HCT116 (cell line): Measurements from ENCODE around the gene GDPD5. TPM values are rescaled to one million over a fixed set of nuclear protein-coding genes. Genes with fewer than 3 reads are reported as not detected.

ENCODE experiments used
- ATAC-seq: fragments of 200-7000 bp; cut with Tn5 transposase; 2 replicates; pipeline ENCODE4 v1.9.1; 2020; ENCODE audit warnings: mild to moderate bottlenecking, moderate library complexity
- BruUV-seq: library from RNA; stranded (reverse); fragments of 400-500 nt; replicated peaks from 2 replicates; lab custom pipeline; 2021; lab: Mats Ljungman, UMichigan
- CTCF ChIA-PET: fragments of 300-600 bp; sonication (Branson Sonifier 250); formaldehyde crosslinking; loops from one replicate; lab custom pipeline; 2021; ENCODE audit warnings: antibody characterized with exemption; lab: Charles Lee
- POLR2A ChIA-PET: fragments of 300-600, 350-600 bp; sonication (Branson Sonifier 250); formaldehyde crosslinking; loops from one replicate; lab custom pipeline; 2021; ENCODE audit warnings: antibody characterized with exemption; lab: Charles Lee
- RAD21 ChIA-PET, 2 experiments: fragments of 300-600 bp; sonication (Branson Sonifier 250); formaldehyde crosslinking; loops; one replicate each; lab custom pipeline; 2023; ENCODE audit warnings: low total read pairs in 2 of 2; ENCODE audit not compliant: uncharacterized antibody in 2 of 2, unreplicated experiment in 2 of 2, low non-redundant PET in 1 of 2; lab: Charles Lee
- DNase-seq: peaks from one replicate; pipeline ENCODE4 v3.0.0-alpha.2; 2010; ENCODE audit warnings: low read depth, low spot score
- H2AFZ ChIP-seq: fragments of 200-600 bp; shearing (Covaris generic), sonication (generic); 2 replicates; pipeline ENCODE4 v1.6.1; 2017; ENCODE audit warnings: low read depth, mixed run types, mixed read lengths, antibody characterized with exemption, low read length; ENCODE audit not compliant: poor library complexity, severe bottlenecking
- H3K27ac ChIP-seq: 2 replicates; pipeline ENCODE4 v1.5.1; 2012; ENCODE audit warnings: low read depth, low read length
- H3K27me3 ChIP-seq: fragments of 200-600 bp; sonication (generic); 2 replicates; pipeline ENCODE4 v1.6.1; 2016; ENCODE audit warnings: mixed run types, low read length, mixed read lengths; ENCODE audit not compliant: insufficient read depth
- H3K36me3 ChIP-seq, 2 experiments: fragments of 200-500 bp in 1 of 2; fragments of 200-600 bp in 1 of 2; sonication (Bioruptor generic) in 1 of 2; sonication (generic) in 1 of 2; 2 replicates each; pipeline versions ENCODE4 v1.5.1 to v1.6.1; 2014 to 2016; ENCODE audit warnings: low read length in 2 of 2, inconsistent platforms in 1 of 2, mixed read lengths in 1 of 2, mixed run types in 1 of 2; ENCODE audit not compliant: insufficient read depth in 2 of 2, control insufficient read depth in 1 of 2
- H3K4me1 ChIP-seq, 2 experiments: fragments of 200-600 bp in 1 of 2; sonication (generic) in 1 of 2; 2 replicates each; pipeline versions ENCODE4 v1.5.1 to v1.6.1; 2012 to 2017; ENCODE audit warnings: low read length in 2 of 2, inconsistent platforms in 1 of 2, mild to moderate bottlenecking in 1 of 2, mixed read lengths in 1 of 2, mixed run types in 1 of 2, moderate library complexity in 1 of 2; ENCODE audit not compliant: insufficient read depth in 2 of 2, control insufficient read depth in 1 of 2
- H3K4me2 ChIP-seq: fragments of 200-600 bp; sonication (generic); 2 replicates; pipeline ENCODE4 v1.6.1; 2017; ENCODE audit warnings: mixed run types, low read length, mixed read lengths
- H3K4me3 ChIP-seq, 2 experiments: fragments of 200-600 bp in 1 of 2; sonication (generic) in 1 of 2; replicated peaks in 1 of 2; 2 replicates each; pipeline ENCODE4 v1.5.1; 2011 to 2016; ENCODE audit warnings: low read length in 2 of 2, control low read depth in 1 of 2, low read depth in 1 of 2, mild to moderate bottlenecking in 1 of 2, mixed read lengths in 1 of 2, mixed run types in 1 of 2
- H3K79me2 ChIP-seq: fragments of 200-600 bp; sonication (generic); 2 replicates; pipeline ENCODE4 v1.6.1; 2017; ENCODE audit warnings: mild to moderate bottlenecking, mixed run types, low read length, moderate library complexity, mixed read lengths; ENCODE audit not compliant: insufficient read depth
- H3K9ac ChIP-seq: fragments of 200-600 bp; sonication (generic); 2 replicates; pipeline ENCODE4 v1.6.1; 2016; ENCODE audit warnings: low read length, mixed read lengths
- H3K9me2 ChIP-seq: fragments of 200-600 bp; sonication (generic), shearing (Covaris generic); 2 replicates; pipeline ENCODE4 v1.6.1; 2017; ENCODE audit warnings: mixed run types, mild to moderate bottlenecking, moderate library complexity; ENCODE audit not compliant: insufficient read depth
- H3K9me3 ChIP-seq, 2 experiments: fragments of 200-500 bp in 1 of 2; fragments of 200-600 bp in 1 of 2; sonication (Bioruptor generic) in 1 of 2; sonication (generic) in 1 of 2; 2 replicates each; pipeline ENCODE4 v1.6.1; 2014 to 2017; ENCODE audit warnings: low read length in 2 of 2, mixed read lengths in 2 of 2, inconsistent platforms in 1 of 2, low read depth in 1 of 2, mild to moderate bottlenecking in 1 of 2, mixed run types in 1 of 2, moderate library complexity in 1 of 2; ENCODE audit not compliant: control insufficient read depth in 1 of 2, insufficient read depth in 1 of 2
- H4K20me1 ChIP-seq: fragments of 200-600 bp; sonication (generic), shearing (Covaris generic); 2 replicates; pipeline ENCODE4 v1.6.1; 2017; ENCODE audit warnings: mixed run types, mild to moderate bottlenecking, moderate library complexity; ENCODE audit not compliant: insufficient read depth
- CEBPB ChIP-seq: IDR thresholded peaks from 2 replicates; pipeline ENCODE4 v1.6.1; 2012; ENCODE audit warnings: low read depth
- FOSL1 ChIP-seq: IDR thresholded peaks from 2 replicates; pipeline ENCODE4 v1.6.1; 2012; ENCODE audit warnings: low read depth
- MAX ChIP-seq: IDR thresholded peaks from 2 replicates; pipeline ENCODE4 v1.6.1; 2012
- RAD21 ChIP-seq: IDR thresholded peaks from 2 replicates; pipeline ENCODE4 v1.6.1; 2012; ENCODE audit warnings: low read depth, mild to moderate bottlenecking
- SP1 ChIP-seq: IDR thresholded peaks from 2 replicates; pipeline ENCODE4 v1.6.1; 2012; ENCODE audit warnings: low read depth
- ZFX ChIP-seq: fragments of 450-650 bp; IDR thresholded peaks from 2 replicates; pipeline ENCODE4 v1.6.1; 2017
- ZNF274 ChIP-seq: fragments of 200-500 bp; sonication (Bioruptor generic); IDR thresholded peaks from 2 replicates; pipeline ENCODE4 v1.6.1; 2014; ENCODE audit warnings: mild to moderate bottlenecking, low read depth, low read length, inconsistent platforms
- intact Hi-C: fragments of 100-400 bp; cut with micrococcal nuclease; formaldehyde crosslinking; loops from 2 replicates; pipeline ENCODE4 v1.10.0; 2022
- total RNA-seq: library from RNA; stranded (reverse); gene quantifications from one replicate; pipeline ENCODE4 v1.2.1, GENCODE V29; 2021; ENCODE audit not compliant: unreplicated experiment

GDPD5 gene
- total RNA-seq, 1 experiment from 2014 or later, result 27.5 TPM

GRCh38 chr11:75536786-75537641 lies 11.3 kb upstream of the GDPD5 start (continued):
- TF ChIP-seq FOSL1 (peak; percentile 93), SP1 (peak; percentile 70), CEBPB (no peak), ZNF274 (no peak), MAX (peak; percentile 91)
- TF ChIP-seq, all 23 proteins: peak for 9

DNA sequence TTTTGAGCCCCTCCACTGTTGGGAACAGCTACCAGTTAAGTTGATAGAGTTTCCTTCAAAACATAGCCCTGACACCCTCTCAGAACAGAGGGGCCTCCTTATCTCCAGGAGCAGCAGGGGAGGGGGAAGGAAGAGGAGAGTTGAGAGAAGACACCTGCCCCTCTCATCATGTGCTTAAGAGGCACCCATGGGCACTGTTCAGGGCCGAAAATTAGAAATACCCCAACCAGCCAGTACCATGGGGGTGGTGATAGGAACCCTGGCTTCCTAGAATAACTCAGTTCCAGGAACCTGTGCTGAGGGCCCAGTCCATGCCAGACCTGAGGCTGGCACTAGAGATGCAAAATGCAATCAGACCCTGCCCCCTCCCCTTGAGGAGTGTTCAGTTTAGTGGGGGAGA lies 9.3 kb upstream of the GDPD5 start:
- ChIA-PET RAD21 (no interaction called here), POLR2A (interaction anchor here (3.4 kb wide), 1 partner anchor 27 kb away, joined by 14 read pairs; the partner anchor contains the start of gene SERPINH1), CTCF (interaction anchor here (1.2 to 4.5 kb wide), 3 partner anchors 90 to 255 kb away, joined by 4 to 36 read pairs (median 34); no protein-coding TSS in a partner anchor)
- Histone ChIP-seq H3K79me2 (no peaks in the 10 kb centered on the region), H3K9me2 (no peaks in the 10 kb centered on the region), H3K36me3 (no peaks in the 10 kb centered on the region), H3K27ac (peak overlapping the region; percentile 52), H3K9me3 (no peaks in the 10 kb centered on the region), H3K4me3 (no peak overlapping the region), H3K4me1 (peaks cover 39 to 69% of the 10 kb centered on the region in 2 experiments), H2AFZ (no peak overlapping the region), H4K20me1 (no peaks in the 10 kb centered on the region), H3K4me2 (peak overlapping the region; percentile 86), H3K9ac (peak overlapping the region; percentile 55)
- no peak for DNase-seq
- no peak for ATAC-seq
- intact Hi-C loops, result no loop called here
- no TSS peak for BruUV-seq
- no peak for TF ChIP-seq CEBPB
- TF ChIP-seq RAD21, result no peak
- no peak for TF ChIP-seq ZFX
- TF ChIP-seq, all 23 proteins: peak for 0
- no peaks in the 10 kb centered on the region for H3K27me3 ChIP-seq
